ACHN (cell line): ENCODE data around the gene TRDMT1.

Experiments
- DNase-seq: peaks from one replicate; pipeline ENCODE4 v3.0.0-alpha.2; 2015
- in situ Hi-C: cut with HindIII; loops from 2 replicates; pipeline ENCODE4 v1.10.0; 2017; ENCODE audit warnings: low sequenced_read_pairs, low pct_ligation_motif_present, low pct_unique_long_range_greater_than_20kb

The TRDMT1 gene

DNA sequence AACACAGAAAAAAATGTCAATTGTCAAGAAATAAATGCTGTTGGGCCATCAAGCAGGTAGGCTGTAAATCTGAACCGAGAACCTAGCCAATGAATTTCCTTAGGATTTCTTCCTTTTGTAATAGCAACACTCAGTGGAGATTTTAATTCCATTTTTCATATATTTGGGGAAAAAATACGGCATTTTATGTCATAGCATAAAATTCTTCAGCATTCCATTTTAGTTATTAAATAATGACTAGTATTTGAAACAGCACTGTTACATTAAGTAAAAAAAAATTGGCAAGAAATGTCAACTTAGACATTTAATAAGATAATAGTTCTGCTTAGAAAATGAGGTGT lies 14.3 kb upstream of the TRDMT1 start:
- in situ Hi-C loops = no loop called here
- DNase-seq = no peak

DNA sequence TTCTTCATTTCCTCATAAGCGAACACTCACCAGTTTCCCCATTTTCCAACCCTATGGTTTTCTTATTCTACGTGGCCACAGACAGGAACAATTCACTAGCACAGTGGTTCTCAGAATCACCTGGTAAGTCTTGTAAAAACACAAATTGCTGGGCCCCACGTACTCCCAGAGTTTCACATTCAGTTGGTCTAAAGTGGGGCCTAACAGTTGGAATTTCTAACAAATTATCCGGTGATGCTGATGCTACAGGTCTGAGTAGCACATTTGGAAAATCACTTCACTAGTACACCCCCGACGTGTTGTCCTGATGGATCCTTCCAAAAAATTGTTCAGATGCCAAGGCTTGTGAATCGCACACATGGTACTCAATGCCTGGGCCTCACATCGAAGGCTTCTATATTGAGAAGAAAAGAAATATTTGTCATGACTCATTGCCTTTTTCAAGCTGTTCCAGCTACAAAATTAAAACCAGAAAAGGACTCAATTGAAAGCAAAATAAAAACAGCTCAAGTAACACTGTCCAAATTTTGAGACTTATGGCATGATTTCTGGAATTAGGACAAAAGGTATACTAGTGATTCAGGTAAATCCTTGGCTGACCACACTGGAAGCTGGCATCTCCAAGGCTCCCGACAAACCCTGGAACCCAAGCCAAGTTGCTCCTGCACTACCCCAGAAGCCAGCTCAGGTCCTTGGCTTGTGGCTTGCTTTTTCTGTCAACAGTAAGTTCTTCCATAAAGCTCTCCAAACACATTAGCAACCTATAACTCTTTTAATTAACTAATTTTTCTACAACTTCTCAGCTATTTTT lies 13.7 kb upstream of the TRDMT1 start:
- peak; percentile 73 for DNase-seq

DNA sequence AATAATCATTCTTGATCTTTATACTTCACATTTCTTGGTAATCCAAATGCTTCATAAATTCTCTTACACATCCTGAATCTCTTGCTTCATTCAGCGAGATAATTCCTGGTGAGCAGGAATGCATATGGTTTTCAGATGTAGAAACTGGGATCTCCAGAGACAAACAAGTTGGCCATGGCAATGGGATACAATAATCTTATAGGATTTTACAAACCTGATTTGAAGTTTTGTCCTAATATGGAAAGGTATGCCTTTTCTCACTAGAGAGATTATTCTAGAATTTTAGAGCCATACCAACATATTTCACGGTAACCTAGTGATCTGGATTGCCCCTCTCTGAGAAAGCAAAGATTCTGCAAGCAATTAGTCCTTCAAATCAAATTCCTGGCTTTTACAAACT lies 13.1 kb upstream of the TRDMT1 start:
- DNase-seq = no peak
- in situ Hi-C loops = no loop called here

More for the DNA sequence above, 13.7 kb upstream of the TRDMT1 start:
- in situ Hi-C loops = no loop called here

DNA sequence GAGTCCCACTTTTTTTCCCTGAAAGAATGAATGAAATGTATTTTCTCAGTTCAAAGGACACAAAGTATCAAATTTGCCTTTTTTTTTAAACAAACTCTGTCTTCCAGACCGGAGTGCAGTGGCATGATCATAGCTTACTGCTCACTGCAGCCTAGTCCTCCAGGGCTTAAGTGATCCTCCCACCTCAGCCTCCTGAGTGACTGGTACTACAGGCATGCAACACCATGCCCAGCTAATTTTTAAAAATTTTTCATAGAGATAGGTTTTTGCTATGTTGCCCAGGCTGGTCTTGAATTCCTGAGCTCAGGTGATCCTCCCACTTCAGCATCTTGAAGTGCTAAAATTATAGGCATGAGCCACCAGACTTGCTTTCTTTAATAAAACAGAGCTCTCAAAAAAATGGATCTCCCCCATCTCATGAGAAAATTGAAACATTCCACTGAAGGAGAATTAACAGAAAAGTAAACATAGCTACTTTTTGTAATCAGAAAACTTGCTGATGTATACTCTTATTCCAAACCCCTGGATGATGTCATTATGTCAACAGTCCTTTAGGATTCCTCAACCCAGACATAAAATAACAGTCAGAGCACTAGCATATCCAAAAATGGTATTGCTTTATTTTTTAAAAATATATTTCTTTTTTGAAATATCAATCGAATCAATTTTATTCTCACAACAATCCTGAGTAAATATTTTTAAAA lies 12.3 kb upstream of the TRDMT1 start:
- DNase-seq = no peak
- in situ Hi-C loops = no loop called here

DNA sequence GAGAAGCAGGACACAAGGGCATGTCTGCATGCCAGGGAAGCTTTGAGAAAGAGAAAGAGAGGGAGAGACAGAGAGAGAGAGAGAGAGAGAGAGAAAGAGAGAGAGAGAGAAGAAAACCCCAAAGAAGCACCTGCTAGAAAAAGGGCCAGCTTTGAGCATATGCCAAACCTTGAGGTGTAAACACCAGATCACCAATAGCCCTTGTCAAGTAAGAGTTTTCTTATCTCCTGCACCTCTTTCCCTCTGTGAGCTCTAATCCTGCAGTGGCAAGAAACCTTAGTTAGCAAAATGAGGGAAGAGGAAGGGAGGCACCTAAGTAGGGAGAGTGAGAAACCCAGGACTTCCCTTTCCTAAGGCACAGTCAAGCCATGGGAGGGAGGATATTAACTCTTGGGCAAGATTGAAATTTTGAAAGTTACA lies 11.3 kb upstream of the TRDMT1 start:
- in situ Hi-C loops = no loop called here
- no peak for DNase-seq

DNA sequence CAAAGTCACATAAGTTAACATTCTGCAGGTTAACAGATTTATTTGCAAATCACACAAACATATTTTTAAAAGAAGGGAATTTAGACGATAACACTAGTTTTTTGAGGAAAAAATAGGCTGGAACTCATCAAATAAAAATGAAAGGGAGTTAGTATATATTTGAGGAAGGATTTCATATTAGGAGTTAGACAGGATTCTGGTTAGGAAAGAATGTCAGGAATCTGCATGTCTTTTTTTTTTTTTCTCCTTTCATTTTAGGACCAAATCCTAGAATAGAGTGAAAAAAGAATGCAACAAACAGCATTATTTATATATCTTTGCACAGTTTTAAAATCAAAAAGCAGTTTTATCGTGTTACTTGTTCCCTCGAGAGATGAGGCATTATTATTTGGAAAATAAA lies 8.9 kb upstream of the TRDMT1 start:
- DNase-seq = peak; percentile 46
- in situ Hi-C loops = no loop called here

DNA sequence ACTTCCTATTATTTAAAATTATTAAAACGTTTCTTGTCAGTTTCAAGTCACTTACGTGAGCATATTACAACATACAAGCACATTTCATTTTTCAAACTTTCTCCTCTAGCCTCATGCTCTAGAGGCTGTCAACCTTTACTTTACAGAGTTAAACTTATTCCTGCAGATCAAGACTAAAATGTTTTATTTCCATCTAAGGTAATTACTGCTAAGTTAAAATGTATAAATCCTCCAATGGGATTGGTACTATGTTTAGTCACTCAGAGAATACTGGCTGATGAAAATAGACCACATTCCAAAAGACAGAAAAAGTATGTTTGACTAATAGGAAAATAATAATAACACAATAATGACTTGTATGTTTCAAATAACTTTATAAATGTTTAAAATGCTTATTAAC lies 8.4 kb upstream of the TRDMT1 start:
- DNase-seq = peak; percentile 19
- in situ Hi-C loops = no loop called here

DNA sequence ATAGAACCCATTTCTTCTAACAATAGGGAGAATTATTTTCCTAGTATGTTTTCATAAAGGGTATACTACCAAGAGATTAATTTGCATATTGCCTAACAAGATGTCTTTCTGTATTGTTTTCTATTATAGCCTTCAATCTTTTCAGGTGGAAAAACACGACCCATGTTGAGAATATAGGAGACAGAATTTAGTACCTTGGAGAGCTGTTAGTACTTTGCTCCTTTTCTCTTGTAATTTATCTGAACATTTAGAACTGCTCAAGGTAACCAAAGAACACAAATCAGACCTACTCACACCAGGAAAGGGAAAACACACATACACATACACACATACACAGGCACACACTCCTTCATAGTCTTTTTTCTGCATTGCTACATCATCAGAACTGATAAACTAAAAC lies 7.8 kb upstream of the TRDMT1 start:
- peak; percentile 12 for DNase-seq
- in situ Hi-C loops = no loop called here

DNA sequence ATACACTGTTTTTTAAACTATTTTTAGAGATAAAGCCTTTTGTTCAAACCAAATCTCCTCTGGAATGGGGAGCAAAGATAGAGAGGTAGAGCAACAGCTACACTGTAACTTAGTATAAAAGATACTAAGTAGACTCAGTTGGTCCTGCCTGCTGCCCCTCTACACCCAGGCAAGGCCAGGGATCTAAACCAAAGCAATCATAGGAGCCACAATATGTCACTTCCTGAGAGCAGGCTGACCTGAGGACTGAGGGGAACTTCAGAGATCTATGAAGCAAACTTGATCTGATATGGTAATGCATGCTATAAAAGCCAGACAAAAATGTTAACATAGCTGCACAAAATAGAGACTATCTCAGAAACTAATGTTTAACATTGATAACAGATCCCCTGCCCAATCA lies 7.0 kb upstream of the TRDMT1 start:
- in situ Hi-C loops = no loop called here
- no peak for DNase-seq

DNA sequence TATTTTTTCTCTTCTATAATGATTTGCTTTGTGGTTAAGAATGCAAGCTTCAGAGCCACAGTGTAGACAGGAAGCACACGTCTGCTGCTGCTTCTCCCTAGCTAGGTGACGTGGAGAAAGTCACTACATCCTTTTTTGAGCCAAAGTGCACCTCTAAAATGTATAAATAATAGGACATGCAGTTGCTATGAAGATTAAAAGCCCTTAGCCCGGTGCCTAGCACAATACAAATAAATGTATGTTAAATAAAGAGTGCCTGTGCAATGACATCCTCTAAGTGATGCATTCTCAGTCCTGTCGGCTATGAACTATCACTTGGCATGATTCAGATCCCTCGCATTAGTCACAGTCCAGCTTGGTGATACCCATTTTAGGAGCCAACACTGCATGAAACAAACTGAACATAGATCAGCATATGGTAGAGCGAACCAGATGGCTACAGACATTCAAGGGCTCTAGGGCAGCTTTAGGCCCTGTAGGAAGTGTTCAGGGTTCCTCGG lies 4.8 kb upstream of the TRDMT1 start:
- DNase-seq = peak; percentile 74

DNA sequence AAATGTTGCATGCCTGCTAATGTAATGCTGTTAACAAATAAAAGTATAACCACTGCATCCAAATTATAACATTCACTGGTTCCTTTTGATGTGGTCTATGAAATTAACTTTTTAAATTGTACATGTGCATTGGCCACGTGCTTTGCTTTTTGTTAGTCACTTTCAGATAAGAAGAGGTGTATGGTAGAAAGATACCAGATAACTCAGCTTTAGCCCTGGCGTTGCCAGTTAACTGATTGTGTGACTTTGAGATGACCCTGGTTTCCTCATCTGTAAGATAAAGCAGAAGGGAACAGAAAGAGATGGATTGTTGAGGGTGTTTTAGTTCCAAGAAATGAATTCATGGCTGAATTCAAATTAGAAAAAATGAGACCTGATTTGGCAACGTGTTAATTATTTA lies 1.9 kb upstream of the TRDMT1 start:
- no peak for DNase-seq
- in situ Hi-C loops = no loop called here

More for the DNA sequence above, 4.8 kb upstream of the TRDMT1 start:
- in situ Hi-C loops = no loop called here

DNA sequence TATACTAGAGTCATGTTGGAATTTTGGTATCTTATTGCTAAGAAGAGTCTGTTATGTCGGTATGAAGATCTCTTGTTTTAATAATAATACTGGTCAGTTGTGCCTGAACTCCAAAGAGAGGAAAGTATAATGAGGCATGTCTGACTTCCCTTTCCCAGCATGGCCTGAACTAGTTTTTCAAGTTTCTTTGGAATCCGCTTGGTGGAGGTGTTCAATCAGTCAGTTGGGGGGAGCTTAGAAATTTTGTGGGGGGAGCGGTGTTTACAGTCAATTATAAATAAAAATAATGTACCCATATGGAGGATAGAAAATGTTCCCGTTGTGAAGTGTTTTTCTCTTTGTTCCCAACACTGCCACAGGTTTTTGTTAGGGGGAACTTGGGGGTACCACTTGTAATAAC lies 1.5 kb upstream of the TRDMT1 start:
- DNase-seq = no peak
- in situ Hi-C loops = no loop called here

DNA sequence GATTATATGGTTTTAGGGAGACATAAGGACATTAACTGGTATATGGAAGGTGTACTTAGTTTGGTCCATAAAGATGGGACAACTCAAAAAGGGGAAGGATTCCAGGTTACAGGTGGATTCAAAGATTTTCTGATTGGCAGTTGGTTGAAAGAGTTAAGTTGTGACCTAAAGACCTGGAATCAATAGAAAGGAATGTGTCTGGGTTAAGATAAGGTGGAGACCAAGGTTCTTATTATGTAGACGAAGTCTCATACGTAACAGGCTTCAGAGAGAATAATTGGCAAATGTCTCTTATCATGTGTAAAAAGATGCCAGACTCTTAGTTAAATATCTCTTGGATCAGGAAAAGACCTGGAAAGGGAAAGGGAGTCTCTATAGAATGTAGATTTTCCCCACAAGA lies 1.0 kb upstream of the TRDMT1 start:
- DNase-seq = no peak
- in situ Hi-C loops = no loop called here

DNA sequence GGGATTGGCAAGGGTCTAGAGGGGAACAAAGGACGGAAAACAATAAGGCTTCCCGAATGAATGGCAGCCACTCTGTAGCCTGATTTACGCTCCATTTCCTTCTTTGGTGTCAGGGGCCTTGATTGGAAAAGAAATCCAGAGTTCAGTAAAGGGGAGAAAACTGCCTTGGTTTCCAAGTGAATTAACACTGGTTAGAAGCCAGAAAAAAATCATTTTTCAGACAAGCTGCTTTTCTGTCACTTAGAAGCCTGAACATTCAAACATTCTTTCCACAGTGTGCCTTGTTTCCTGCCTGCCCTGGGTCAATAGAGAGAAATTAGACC lies 283 bp upstream of the TRDMT1 start:
- in situ Hi-C loops = no loop called here
- no peak for DNase-seq

DNA sequence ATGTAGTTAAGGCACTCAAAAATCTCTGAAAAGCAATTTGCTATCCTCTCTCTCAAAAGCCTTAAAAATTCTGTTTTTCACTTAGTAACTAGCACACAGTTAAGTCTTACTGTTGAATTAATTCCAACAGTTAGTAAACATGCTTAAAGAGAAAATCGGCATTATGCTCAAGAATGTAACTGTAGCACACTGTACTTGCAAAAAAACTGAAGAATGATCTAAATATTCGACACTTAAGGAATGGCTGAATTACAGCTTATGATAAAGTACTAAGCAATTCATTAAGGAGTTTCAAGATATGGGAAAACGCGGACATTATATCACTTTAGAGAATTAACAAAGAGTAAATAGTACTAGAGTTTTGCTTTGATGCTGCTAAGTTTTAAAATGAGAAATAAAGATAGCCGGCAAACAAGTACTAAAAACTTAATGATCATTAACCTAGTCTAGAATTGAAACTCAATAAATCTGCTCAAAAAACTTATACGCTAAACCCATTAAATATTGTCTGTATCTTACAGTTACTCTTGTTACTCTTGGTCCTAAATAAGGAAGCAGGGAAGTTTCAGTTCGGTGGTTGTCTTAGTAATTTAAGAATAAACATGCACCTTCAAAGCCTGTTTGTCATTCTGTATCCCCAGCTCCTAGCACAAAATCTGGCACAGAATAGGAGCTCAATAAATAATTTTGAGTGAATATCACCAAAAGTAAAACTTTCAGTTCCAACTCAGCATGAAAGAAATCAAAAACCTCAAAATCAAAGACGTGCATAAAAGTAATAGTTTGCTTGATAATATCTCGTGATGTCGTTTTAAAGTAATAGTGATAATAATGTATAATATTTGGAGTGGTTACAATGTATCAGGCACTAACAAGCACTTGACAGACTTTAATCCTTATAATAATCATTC lies 1.2 kb downstream of the TRDMT1 start:
- no peak for DNase-seq
- in situ Hi-C loops = no loop called here

DNA sequence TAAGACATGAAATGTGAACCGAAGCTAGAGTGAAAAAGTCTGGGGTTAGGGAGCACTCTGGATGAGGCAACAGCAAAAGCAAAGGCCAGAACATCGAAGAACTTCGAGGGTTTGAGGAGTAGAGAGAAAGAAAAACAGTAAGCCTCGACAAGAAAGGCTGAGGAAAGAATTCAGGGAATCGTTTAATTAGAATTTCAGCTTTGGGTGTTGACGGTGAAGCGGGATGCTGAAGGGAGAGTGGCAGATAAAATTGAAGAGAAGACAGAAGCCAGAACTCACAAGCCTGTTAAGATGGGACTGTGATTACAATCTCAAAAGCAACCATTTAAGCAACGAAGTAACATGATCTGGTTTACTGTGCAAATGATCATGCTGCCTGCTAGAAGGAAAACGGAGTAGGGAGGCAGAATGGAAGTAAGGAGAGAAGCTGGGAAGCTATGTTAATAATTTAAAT lies 2.1 kb downstream of the TRDMT1 start:
- in situ Hi-C loops = no loop called here
- no peak for DNase-seq

DNA sequence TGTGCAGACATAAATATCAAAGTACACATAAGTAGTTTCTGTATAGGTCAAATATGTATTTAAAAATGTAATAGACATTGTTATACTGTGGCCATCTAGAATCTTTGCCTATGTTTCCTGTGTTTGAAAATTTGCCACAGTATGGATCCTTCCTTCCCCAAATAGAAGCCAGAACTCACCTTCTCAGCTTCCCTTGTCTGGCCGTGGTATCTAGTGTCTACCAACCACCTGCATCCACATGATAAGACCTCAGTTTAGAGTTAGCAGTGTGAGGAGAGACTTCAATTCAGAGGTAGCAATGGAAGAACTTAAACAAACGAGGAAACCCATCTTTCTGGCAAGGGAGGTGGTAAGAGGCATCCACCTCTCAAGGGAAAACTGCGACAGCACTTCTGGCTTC lies 4.9 kb downstream of the TRDMT1 start:
- no peak for DNase-seq
- in situ Hi-C loops = no loop called here

DNA sequence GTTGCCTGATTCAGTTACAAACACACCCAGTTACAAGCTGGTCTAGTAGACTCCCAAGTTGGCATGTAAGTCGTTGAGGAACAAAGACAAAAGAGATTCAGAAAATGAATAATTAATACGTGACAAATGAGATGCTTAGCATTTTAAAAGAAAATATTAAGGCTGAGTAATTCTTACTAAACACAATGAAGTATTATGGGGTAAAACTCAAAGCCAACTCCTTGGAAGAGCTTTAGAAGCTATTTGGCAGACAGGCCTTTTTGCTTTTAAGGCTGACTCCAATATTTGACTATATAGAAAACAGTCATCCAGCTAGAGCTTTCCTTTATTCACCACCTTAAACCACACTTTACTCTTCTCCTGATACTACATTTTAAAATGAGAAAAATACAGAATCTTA lies 5.4 kb downstream of the TRDMT1 start:
- in situ Hi-C loops = no loop called here
- DNase-seq = no peak

DNA sequence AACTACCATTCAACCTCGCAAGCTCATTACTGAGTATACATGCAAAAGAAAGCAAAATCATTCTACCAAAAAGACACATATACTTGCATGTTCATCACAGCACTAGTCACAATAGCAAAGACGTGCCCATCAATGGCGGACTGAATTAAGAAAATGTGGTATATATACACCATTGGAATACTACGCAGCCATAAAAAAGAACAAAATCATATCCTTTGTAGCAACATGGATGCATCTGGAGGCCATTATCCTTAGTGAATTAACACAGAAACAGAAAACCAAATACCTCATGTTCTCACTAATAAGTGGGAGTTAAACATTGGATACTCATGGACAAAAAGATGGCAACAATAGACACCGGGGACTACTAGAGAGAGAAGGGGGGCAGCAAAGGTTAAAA lies 6.4 kb downstream of the TRDMT1 start:
- in situ Hi-C loops = no loop called here
- no peak for DNase-seq
